Liver (tissue), 9 donors: ENCODE results near the gene GPR146. TPM values are rescaled to one million over a fixed set of nuclear protein-coding genes. Genes with fewer than 3 reads are reported as not detected.

Experiments
- DNase-seq: peaks from one replicate; pipeline ENCODE4 v3.0.0-alpha.2; 2017; ENCODE audit warnings: low spot score
- H3K27ac ChIP-seq, 2 donors: one replicate each; pipeline ENCODE4 v1.7.0; 2013; ENCODE audit warnings: inconsistent platforms in 2 of 2, low read length in 2 of 2, control low read depth in 1 of 2, low read depth in 1 of 2, mild to moderate bottlenecking in 1 of 2
- H3K27me3 ChIP-seq, 4 donors: one replicate each; pipeline versions ENCODE4 v1.6.1 to v1.7.0; 2013; ENCODE audit warnings: low read length in 3 of 4, inconsistent platforms in 1 of 4, mild to moderate bottlenecking in 1 of 4, moderate library complexity in 1 of 4; ENCODE audit not compliant: control insufficient read depth in 4 of 4, insufficient read depth in 4 of 4
- H3K36me3 ChIP-seq, 4 donors: one replicate each; pipeline versions ENCODE4 v1.6.1 to v1.7.0; 2013; ENCODE audit warnings: low read length in 3 of 4, mild to moderate bottlenecking in 3 of 4, low read depth in 1 of 4, moderate library complexity in 1 of 4; ENCODE audit not compliant: control insufficient read depth in 4 of 4, insufficient read depth in 3 of 4
- H3K4me1 ChIP-seq, 4 donors: one replicate each; pipeline versions ENCODE4 v1.6.1 to v1.7.0; 2013; ENCODE audit warnings: low read length in 3 of 4, mild to moderate bottlenecking in 3 of 4, moderate library complexity in 1 of 4; ENCODE audit not compliant: control insufficient read depth in 4 of 4, insufficient read depth in 4 of 4
- H3K4me3 ChIP-seq, 3 donors: one replicate each; pipeline versions ENCODE4 v1.6.1 to v1.7.0; 2013; ENCODE audit warnings: low read length in 3 of 3, control low read depth in 1 of 3, low read depth in 1 of 3, mild to moderate bottlenecking in 1 of 3
- H3K9ac ChIP-seq, 2 donors: one replicate each; pipeline ENCODE4 v1.7.0; 2013; ENCODE audit warnings: low read length in 2 of 2, mild to moderate bottlenecking in 2 of 2, moderate library complexity in 2 of 2, control low read depth in 1 of 2, low read depth in 1 of 2
- H3K9me3 ChIP-seq, 4 donors: one replicate each; pipeline versions ENCODE4 v1.6.1 to v1.7.0; 2013; ENCODE audit warnings: low read length in 3 of 4; ENCODE audit not compliant: control insufficient read depth in 4 of 4
- EGR1 ChIP-seq, 2 donors: IDR thresholded peaks; 2 replicates each; pipeline ENCODE4 v1.6.1; 2016 to 2018; ENCODE audit warnings: antibody characterized with exemption in 2 of 2, low read depth in 2 of 2
- FOXA1 ChIP-seq: IDR thresholded peaks from 2 replicates; pipeline ENCODE4 v1.6.1; 2016; ENCODE audit warnings: antibody characterized with exemption
- FOXA2 ChIP-seq: IDR thresholded peaks from 2 replicates; pipeline ENCODE4 v1.6.1; 2016; ENCODE audit warnings: antibody characterized with exemption
- GABPA ChIP-seq, 2 donors: IDR thresholded peaks in 1 of 2; conservative IDR thresholded peaks in 1 of 2; 2 replicates each; pipeline ENCODE4 v1.6.1; 2016; ENCODE audit warnings: antibody characterized with exemption in 2 of 2, mild to moderate bottlenecking in 1 of 2, moderate library complexity in 1 of 2
- HNF4A ChIP-seq, 2 donors: conservative IDR thresholded peaks; 2 replicates each; pipeline ENCODE4 v1.6.1; 2016; ENCODE audit warnings: antibody characterized with exemption in 2 of 2, mild to moderate bottlenecking in 2 of 2
- RAD21 ChIP-seq, 2 donors: IDR thresholded peaks; 2 replicates each; pipeline ENCODE4 v1.6.1; 2016; ENCODE audit warnings: antibody characterized with exemption in 2 of 2, mild to moderate bottlenecking in 2 of 2
- RXRA ChIP-seq, 2 donors: IDR thresholded peaks; 2 replicates each; pipeline ENCODE4 v1.6.1; 2017 to 2018; ENCODE audit warnings: antibody characterized with exemption in 2 of 2, mild to moderate bottlenecking in 1 of 2
- SP1 ChIP-seq: IDR thresholded peaks from 2 replicates; pipeline ENCODE4 v1.6.1; 2018; ENCODE audit warnings: antibody characterized with exemption, mild to moderate bottlenecking
- TAF1 ChIP-seq: conservative IDR thresholded peaks from 2 replicates; pipeline ENCODE4 v1.6.1; 2016; ENCODE audit warnings: antibody characterized with exemption, mild to moderate bottlenecking
- YY1 ChIP-seq: IDR thresholded peaks from 2 replicates; pipeline ENCODE4 v1.6.1; 2016; ENCODE audit warnings: antibody characterized with exemption, mild to moderate bottlenecking
- WGBS: extraction: QIAGEN DNeasy Blood & Tissue Kit; methylation state at CpG from one replicate; pipeline ENCODE4 v1.1.7; 2013; 5-methylcytosine and 5-hydroxymethylcytosine counted together
- polyA plus RNA-seq, 2 donors: library from polyadenylated mRNA; stranded (reverse) in 1 of 2; unstranded in 1 of 2; fragments of 200-250 nt in 1 of 2; fragments of >200 nt in 1 of 2; fragmentation: Nextera tagmentation in 1 of 2; extraction: Ambion mirVana in 1 of 2; gene quantifications; one replicate each; pipeline versions ENCODE4 v1.2.1 to v1.2.3, GENCODE V29; 2013 to 2015
- total RNA-seq, 2 donors: library from RNA; depleted of rRNA; stranded (reverse); fragments of >200 nt; gene quantifications; one replicate each; pipeline ENCODE4 v1.2.3, GENCODE V29; 2014
- TF ChIP-seq, protein P1 (sequence below): IDR thresholded peaks from 2 replicates; pipeline ENCODE4 v1.6.1; 2016; ENCODE audit warnings: antibody characterized with exemption
- TF ChIP-seq, protein P2 (sequence below): IDR thresholded peaks from 2 replicates; pipeline ENCODE4 v1.6.1; 2016; ENCODE audit warnings: antibody characterized with exemption
- TF ChIP-seq, protein P3 (sequence below): fragments of 150-350 bp; IDR thresholded peaks from 2 replicates; pipeline ENCODE4 v1.5.1; 2017; ENCODE audit warnings: improper control_type of control experiment, low read depth, low read length; ENCODE audit not compliant: missing input control
- TF ChIP-seq, protein P4 (sequence below): IDR thresholded peaks from 2 replicates; pipeline ENCODE4 v1.6.1; 2016; ENCODE audit warnings: antibody characterized with exemption
- TF ChIP-seq, protein P5 (sequence below): IDR thresholded peaks from 2 replicates; pipeline ENCODE4 v1.6.1; 2016; ENCODE audit warnings: antibody characterized with exemption, mild to moderate bottlenecking
- donor health status: healthy.
- donor health status: healthy.
- donor health status: healthy.
- donor health status: healthy.
- donor health status: healthy.

The GPR146 gene
- total and polyA plus RNA-seq, 4 donors, result 15.5 to 33.5 (median 26.7) TPM

DNA sequence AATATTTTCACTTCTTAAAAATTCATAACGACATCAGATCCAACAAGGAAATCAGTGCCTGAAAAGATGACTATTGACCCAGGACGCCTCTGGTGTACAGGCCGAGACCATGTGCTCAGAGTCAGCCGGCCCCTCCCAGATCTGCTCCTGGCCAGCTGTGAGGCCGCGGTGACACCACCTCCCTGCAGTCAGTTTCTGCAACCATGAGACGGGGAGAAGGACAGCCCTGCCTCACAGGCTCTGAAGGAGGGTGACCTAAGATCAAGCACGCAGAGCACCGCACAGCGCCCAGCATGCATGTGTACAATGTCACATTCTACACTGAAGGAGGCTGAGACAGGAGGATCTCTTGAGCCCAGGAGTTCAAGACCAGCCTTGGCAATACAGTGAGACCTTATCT lies 40.9 kb downstream of the GPR146 start:
- no peaks in the 10 kb centered on the region for H3K36me3 ChIP-seq
- no peak for DNase-seq
- H3K27ac ChIP-seq, result no peak overlapping the region
- H3K4me3 ChIP-seq, result no peak overlapping the region
- peaks cover 2 to 29% (median 21%) of the 10 kb centered on the region in 4 donors for H3K4me1 ChIP-seq
- H3K9me3 ChIP-seq, result no peaks in the 10 kb centered on the region
- no peak overlapping the region for H3K9ac ChIP-seq
- no peaks in the 10 kb centered on the region for H3K27me3 ChIP-seq
- TF ChIP-seq, protein P1, sequence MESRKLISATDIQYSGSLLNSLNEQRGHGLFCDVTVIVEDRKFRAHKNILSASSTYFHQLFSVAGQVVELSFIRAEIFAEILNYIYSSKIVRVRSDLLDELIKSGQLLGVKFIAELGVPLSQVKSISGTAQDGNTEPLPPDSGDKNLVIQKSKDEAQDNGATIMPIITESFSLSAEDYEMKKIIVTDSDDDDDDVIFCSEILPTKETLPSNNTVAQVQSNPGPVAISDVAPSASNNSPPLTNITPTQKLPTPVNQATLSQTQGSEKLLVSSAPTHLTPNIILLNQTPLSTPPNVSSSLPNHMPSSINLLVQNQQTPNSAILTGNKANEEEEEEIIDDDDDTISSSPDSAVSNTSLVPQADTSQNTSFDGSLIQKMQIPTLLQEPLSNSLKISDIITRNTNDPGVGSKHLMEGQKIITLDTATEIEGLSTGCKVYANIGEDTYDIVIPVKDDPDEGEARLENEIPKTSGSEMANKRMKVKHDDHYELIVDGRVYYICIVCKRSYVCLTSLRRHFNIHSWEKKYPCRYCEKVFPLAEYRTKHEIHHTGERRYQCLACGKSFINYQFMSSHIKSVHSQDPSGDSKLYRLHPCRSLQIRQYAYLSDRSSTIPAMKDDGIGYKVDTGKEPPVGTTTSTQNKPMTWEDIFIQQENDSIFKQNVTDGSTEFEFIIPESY, result no peak
- no peak for TF ChIP-seq HNF4A (conservative IDR thresholded peaks at IDR 0.05)
- TF ChIP-seq, protein P2, sequence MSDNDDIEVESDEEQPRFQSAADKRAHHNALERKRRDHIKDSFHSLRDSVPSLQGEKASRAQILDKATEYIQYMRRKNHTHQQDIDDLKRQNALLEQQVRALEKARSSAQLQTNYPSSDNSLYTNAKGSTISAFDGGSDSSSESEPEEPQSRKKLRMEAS, result no peak
- no peak for TF ChIP-seq SP1
- no peak for TF ChIP-seq RXRA (IDR thresholded peaks at IDR 0.05)
- no peak for TF ChIP-seq TAF1
- TF ChIP-seq FOXA2, result no peak
- no peak for TF ChIP-seq EGR1 (IDR thresholded peaks at IDR 0.05; ENCODE audit: low read depth in 2 of 2)
- TF ChIP-seq, protein P3, sequence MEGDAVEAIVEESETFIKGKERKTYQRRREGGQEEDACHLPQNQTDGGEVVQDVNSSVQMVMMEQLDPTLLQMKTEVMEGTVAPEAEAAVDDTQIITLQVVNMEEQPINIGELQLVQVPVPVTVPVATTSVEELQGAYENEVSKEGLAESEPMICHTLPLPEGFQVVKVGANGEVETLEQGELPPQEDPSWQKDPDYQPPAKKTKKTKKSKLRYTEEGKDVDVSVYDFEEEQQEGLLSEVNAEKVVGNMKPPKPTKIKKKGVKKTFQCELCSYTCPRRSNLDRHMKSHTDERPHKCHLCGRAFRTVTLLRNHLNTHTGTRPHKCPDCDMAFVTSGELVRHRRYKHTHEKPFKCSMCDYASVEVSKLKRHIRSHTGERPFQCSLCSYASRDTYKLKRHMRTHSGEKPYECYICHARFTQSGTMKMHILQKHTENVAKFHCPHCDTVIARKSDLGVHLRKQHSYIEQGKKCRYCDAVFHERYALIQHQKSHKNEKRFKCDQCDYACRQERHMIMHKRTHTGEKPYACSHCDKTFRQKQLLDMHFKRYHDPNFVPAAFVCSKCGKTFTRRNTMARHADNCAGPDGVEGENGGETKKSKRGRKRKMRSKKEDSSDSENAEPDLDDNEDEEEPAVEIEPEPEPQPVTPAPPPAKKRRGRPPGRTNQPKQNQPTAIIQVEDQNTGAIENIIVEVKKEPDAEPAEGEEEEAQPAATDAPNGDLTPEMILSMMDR, result no peak
- TF ChIP-seq, protein P4, sequence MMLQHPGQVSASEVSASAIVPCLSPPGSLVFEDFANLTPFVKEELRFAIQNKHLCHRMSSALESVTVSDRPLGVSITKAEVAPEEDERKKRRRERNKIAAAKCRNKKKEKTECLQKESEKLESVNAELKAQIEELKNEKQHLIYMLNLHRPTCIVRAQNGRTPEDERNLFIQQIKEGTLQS, result no peak
- no peak for TF ChIP-seq GABPA (IDR thresholded peaks at IDR 0.05 in 1 of 2, conservative IDR thresholded peaks at IDR 0.05 in 1 of 2)
- no peak for TF ChIP-seq FOXA1
- TF ChIP-seq, protein P5, sequence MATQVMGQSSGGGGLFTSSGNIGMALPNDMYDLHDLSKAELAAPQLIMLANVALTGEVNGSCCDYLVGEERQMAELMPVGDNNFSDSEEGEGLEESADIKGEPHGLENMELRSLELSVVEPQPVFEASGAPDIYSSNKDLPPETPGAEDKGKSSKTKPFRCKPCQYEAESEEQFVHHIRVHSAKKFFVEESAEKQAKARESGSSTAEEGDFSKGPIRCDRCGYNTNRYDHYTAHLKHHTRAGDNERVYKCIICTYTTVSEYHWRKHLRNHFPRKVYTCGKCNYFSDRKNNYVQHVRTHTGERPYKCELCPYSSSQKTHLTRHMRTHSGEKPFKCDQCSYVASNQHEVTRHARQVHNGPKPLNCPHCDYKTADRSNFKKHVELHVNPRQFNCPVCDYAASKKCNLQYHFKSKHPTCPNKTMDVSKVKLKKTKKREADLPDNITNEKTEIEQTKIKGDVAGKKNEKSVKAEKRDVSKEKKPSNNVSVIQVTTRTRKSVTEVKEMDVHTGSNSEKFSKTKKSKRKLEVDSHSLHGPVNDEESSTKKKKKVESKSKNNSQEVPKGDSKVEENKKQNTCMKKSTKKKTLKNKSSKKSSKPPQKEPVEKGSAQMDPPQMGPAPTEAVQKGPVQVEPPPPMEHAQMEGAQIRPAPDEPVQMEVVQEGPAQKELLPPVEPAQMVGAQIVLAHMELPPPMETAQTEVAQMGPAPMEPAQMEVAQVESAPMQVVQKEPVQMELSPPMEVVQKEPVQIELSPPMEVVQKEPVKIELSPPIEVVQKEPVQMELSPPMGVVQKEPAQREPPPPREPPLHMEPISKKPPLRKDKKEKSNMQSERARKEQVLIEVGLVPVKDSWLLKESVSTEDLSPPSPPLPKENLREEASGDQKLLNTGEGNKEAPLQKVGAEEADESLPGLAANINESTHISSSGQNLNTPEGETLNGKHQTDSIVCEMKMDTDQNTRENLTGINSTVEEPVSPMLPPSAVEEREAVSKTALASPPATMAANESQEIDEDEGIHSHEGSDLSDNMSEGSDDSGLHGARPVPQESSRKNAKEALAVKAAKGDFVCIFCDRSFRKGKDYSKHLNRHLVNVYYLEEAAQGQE, result no peak
- TF ChIP-seq RAD21 (IDR thresholded peaks at IDR 0.05), result no peak
- 87% methylated on average over 10 of the region's 10 CpGs for WGBS

DNA sequence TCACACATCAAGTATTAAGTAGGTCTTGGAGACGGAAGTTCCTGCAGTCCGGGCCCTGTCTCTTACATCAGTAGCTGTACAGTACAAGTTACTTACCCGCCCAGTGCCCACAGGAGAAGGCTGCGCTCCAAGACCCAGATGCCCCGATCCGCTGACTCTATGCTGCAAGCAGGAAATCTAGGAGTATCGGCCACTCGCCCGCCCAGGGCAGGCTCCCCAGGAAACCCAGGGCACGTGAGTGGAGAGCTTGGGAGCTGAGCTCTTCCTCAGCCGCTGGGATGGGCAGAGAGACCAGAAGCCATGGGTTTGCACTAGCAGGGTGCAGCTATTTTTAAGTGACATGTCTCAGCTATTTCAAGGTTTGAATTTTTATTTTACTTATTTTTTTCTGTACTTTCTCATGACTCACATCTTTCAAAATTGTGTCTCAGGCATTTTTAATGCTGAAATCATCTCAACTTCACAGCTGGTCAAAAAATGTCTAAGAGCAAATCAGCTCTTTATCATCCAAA lies 41.6 kb downstream of the GPR146 start:
- Histone ChIP-seq H3K27me3 (no peaks in the 10 kb centered on the region), H3K27ac (no peak overlapping the region), H3K4me1 (peaks cover 2 to 30% (median 21%) of the 10 kb centered on the region in 4 donors), H3K9ac (no peak overlapping the region), H3K4me3 (no peak overlapping the region), H3K36me3 (no peaks in the 10 kb centered on the region), H3K9me3 (no peaks in the 10 kb centered on the region)
- no peak for DNase-seq
- 89% methylated on average over 11 of the region's 11 CpGs for WGBS
- TF ChIP-seq RXRA (IDR thresholded peaks at IDR 0.05) (no peak), EGR1 (IDR thresholded peaks at IDR 0.05; ENCODE audit: low read depth in 2 of 2) (no peak), FOXA1 (no peak), TAF1 (no peak), FOXA2 (no peak), RAD21 (IDR thresholded peaks at IDR 0.05) (no peak), HNF4A (conservative IDR thresholded peaks at IDR 0.05) (no peak), SP1 (no peak), GABPA (IDR thresholded peaks at IDR 0.05 in 1 of 2, conservative IDR thresholded peaks at IDR 0.05 in 1 of 2) (no peak), YY1 (no peak)
- TF ChIP-seq, protein P1, result no peak
- TF ChIP-seq, protein P5, result no peak
- TF ChIP-seq, protein P4, result no peak
- TF ChIP-seq, protein P2, result no peak
